Measurements from ENCODE around the gene TADA2A. TPM values are rescaled to one million over a fixed set of nuclear protein-coding genes. Genes with fewer than 3 reads are reported as not detected.

Gene TADA2A
- total RNA-seq (10 to 100 TPM; 23.4 to 25.6 TPM), polyA plus RNA-seq (10 to 100 TPM; 12.9 to 13.9 TPM)
- long read RNA-seq, donor 1, full-length matches to known transcripts, result 6 of 15 reads
- long read RNA-seq, donor 1, partial matches to known transcripts, result 1 of 15 reads
- long read RNA-seq, donor 1, other reads (novel, unspliced or antisense), result 8 of 15 reads
- long read RNA-seq, donor 2, partial matches to known transcripts, result 0 of 2 reads
- long read RNA-seq, donor 2, other reads (novel, unspliced or antisense), result 2 of 2 reads

- ATAC-seq (ENCODE audit: low FRiP score), result peak; percentile 96
- intact Hi-C loops (cut with DNase I), result loop anchor here (2.0 to 5.0 kb wide), 4 partner anchors 48 to 202 kb away; partner anchors contain the start of genes DUSP14 (in 1 of the 2) and SYNRG (in 1 of the 2)
- Histone ChIP-seq H3K4me1 (ENCODE audit: control insufficient read depth in 1 of 2, insufficient read depth in 2 of 2, low read length in 2 of 2) (no peaks in the 10 kb centered on the region), H3K4me3 (ENCODE audit: low read length in 2 of 2) (peak within 1 kb of the TSS; percentile 85 to 96), H3K27ac (ENCODE audit: low read depth in 1 of 2, low read length in 2 of 2) (peak within 1 kb of the TSS; percentile 15 to 54), H3K27me3 (ENCODE audit: control insufficient read depth in 1 of 2, insufficient read depth in 2 of 2, low read length in 1 of 2) (no peaks in the 10 kb centered on the region), H3K9me3 (ENCODE audit: control insufficient read depth, low read length) (no peaks in the 10 kb centered on the region), H3K36me3 (ENCODE audit: control insufficient read depth in 1 of 2, insufficient read depth in 2 of 2, low read length in 1 of 2) (no peaks in the 10 kb centered on the region)
- DNase-seq, result peak; percentile 88 to 93
- WGBS, 2 donors, result 0% methylated on average over 53 to 98 of the region's 98 CpGs
Observed at GRCh38 chr17:37406635-37407461, at the start of gene TADA2A, which contains the start of gene ACACA. TSS of gene TADA2A (plus strand) at chr17:37406886. CDS start at chr17:37411366, 4,480 bp downstream. TSS of gene ACACA (minus strand) at chr17:37406836. CDS start at chr17:37406299, 537 bp downstream.

GRCh38 chr17:37358098-37358829 lies 48.4 kb upstream of the TADA2A start:
- intact Hi-C loops (cut with DNase I), result loop anchor here in 1 of 2 donors (2.0 kb wide), 1 partner anchor 49 kb away; the partner anchor contains the start of genes ACACA and TADA2A
- peak; percentile 13 for ATAC-seq (ENCODE audit: low FRiP score)
- 1 to 2% methylated on average over 17 to 21 of the region's 21 CpGs for WGBS, 2 donors

GRCh38 chr17:37358830-37359681 lies 47.6 kb upstream of the TADA2A start:
- no peaks in the 10 kb centered on the region for H3K36me3 ChIP-seq (ENCODE audit: control insufficient read depth in 1 of 2, insufficient read depth in 2 of 2, low read length in 1 of 2)
- H3K9me3 ChIP-seq (ENCODE audit: control insufficient read depth, low read length), result no peaks in the 10 kb centered on the region
- peak; percentile 96 to 98 for DNase-seq
- H3K27me3 ChIP-seq (ENCODE audit: control insufficient read depth in 1 of 2, insufficient read depth in 2 of 2, low read length in 1 of 2), result no peaks in the 10 kb centered on the region
- peaks cover 0 to 3% of the 10 kb centered on the region in 2 donors for H3K4me1 ChIP-seq (ENCODE audit: control insufficient read depth in 1 of 2, insufficient read depth in 2 of 2, low read length in 2 of 2)
- ATAC-seq (ENCODE audit: low FRiP score), result peak; percentile 97
- peak overlapping the region; percentile 79 to 80 for H3K4me3 ChIP-seq (ENCODE audit: low read length in 2 of 2)
- peak overlapping the region; percentile 57 to 93 for H3K27ac ChIP-seq (ENCODE audit: low read depth in 1 of 2, low read length in 2 of 2)
- 0% methylated on average over 73 to 88 of the region's 88 CpGs for WGBS, 2 donors
- intact Hi-C loops (cut with DNase I), result loop anchor here in 1 of 2 donors (2.0 kb wide), 1 partner anchor 48 kb away; the partner anchor contains the start of genes ACACA and TADA2A

More at GRCh38 chr17:37358098-37358829, 48.4 kb upstream of the TADA2A start:
- H3K36me3 ChIP-seq (ENCODE audit: control insufficient read depth in 1 of 2, insufficient read depth in 2 of 2, low read length in 1 of 2), result no peaks in the 10 kb centered on the region
- H3K4me3 ChIP-seq (ENCODE audit: low read length in 2 of 2), result peak overlapping the region; percentile 6 to 79
- no peaks in the 10 kb centered on the region for H3K9me3 ChIP-seq (ENCODE audit: control insufficient read depth, low read length)
- no peaks in the 10 kb centered on the region for H3K27me3 ChIP-seq (ENCODE audit: control insufficient read depth in 1 of 2, insufficient read depth in 2 of 2, low read length in 1 of 2)
- peak; percentile 66 to 77 for DNase-seq
- H3K27ac ChIP-seq (ENCODE audit: low read depth in 1 of 2, low read length in 2 of 2), result peak overlapping the region in 1 of 2 donors; percentile 4
- H3K4me1 ChIP-seq (ENCODE audit: control insufficient read depth in 1 of 2, insufficient read depth in 2 of 2, low read length in 2 of 2), result peaks cover 0 to 3% of the 10 kb centered on the region in 2 donors

GRCh38 chr17:37359682-37360188 lies 47.0 kb upstream of the TADA2A start:
- intact Hi-C loops (cut with DNase I), result loop anchor here in 1 of 2 donors (2.0 kb wide), 1 partner anchor 47 kb away; the partner anchor contains the start of genes ACACA and TADA2A
- Histone ChIP-seq H3K4me3 (ENCODE audit: low read length in 2 of 2) (peak overlapping the region; percentile 79 to 80), H3K9me3 (ENCODE audit: control insufficient read depth, low read length) (no peaks in the 10 kb centered on the region), H3K27me3 (ENCODE audit: control insufficient read depth in 1 of 2, insufficient read depth in 2 of 2, low read length in 1 of 2) (no peaks in the 10 kb centered on the region), H3K27ac (ENCODE audit: low read depth in 1 of 2, low read length in 2 of 2) (peak overlapping the region; percentile 57 to 93), H3K4me1 (ENCODE audit: control insufficient read depth in 1 of 2, insufficient read depth in 2 of 2, low read length in 2 of 2) (peaks cover 0 to 3% of the 10 kb centered on the region in 2 donors), H3K36me3 (ENCODE audit: control insufficient read depth in 1 of 2, insufficient read depth in 2 of 2, low read length in 1 of 2) (no peaks in the 10 kb centered on the region)
- WGBS, 2 donors, result 2% methylated on average over 18 of the region's 18 CpGs
- DNase-seq (no peak), ATAC-seq (ENCODE audit: low FRiP score) (peak; percentile 12)

- H3K27me3 ChIP-seq (ENCODE audit: control insufficient read depth in 1 of 2, insufficient read depth in 2 of 2, low read length in 1 of 2), result no peaks in the 10 kb centered on the region
- H3K9me3 ChIP-seq (ENCODE audit: control insufficient read depth, low read length), result no peaks in the 10 kb centered on the region
- WGBS, 2 donors, result 85 to 86% methylated on average over 3 of the region's 3 CpGs
- no peak overlapping the region for H3K4me3 ChIP-seq (ENCODE audit: low read length in 2 of 2)
- ATAC-seq (ENCODE audit: low FRiP score) (no peak), DNase-seq (no peak)
- H3K36me3 ChIP-seq (ENCODE audit: control insufficient read depth in 1 of 2, insufficient read depth in 2 of 2, low read length in 1 of 2), result no peaks in the 10 kb centered on the region
- intact Hi-C loops (cut with DNase I), result no loop called here
- peaks cover 0 to 3% of the 10 kb centered on the region in 2 donors for H3K4me1 ChIP-seq (ENCODE audit: control insufficient read depth in 1 of 2, insufficient read depth in 2 of 2, low read length in 2 of 2)
- no peak overlapping the region for H3K27ac ChIP-seq (ENCODE audit: low read depth in 1 of 2, low read length in 2 of 2)
Observed at GRCh38 chr17:37360632-37361031, 46.1 kb upstream of the TADA2A start.

- H3K27me3 ChIP-seq (ENCODE audit: control insufficient read depth in 1 of 2, insufficient read depth in 2 of 2, low read length in 1 of 2), result no peaks in the 10 kb centered on the region
Observed at GRCh38 chr17:37361543-37361942, 45.1 kb upstream of the TADA2A start.

GRCh38 chr17:37365589-37365988 lies 41.1 kb upstream of the TADA2A start:
- Histone ChIP-seq H3K9me3 (ENCODE audit: control insufficient read depth, low read length) (no peaks in the 10 kb centered on the region), H3K4me1 (ENCODE audit: control insufficient read depth in 1 of 2, insufficient read depth in 2 of 2, low read length in 2 of 2) (no peaks in the 10 kb centered on the region), H3K27ac (ENCODE audit: low read depth in 1 of 2, low read length in 2 of 2) (no peak overlapping the region), H3K27me3 (ENCODE audit: control insufficient read depth in 1 of 2, insufficient read depth in 2 of 2, low read length in 1 of 2) (no peaks in the 10 kb centered on the region), H3K36me3 (ENCODE audit: control insufficient read depth in 1 of 2, insufficient read depth in 2 of 2, low read length in 1 of 2) (no peaks in the 10 kb centered on the region), H3K4me3 (ENCODE audit: low read length in 2 of 2) (no peak overlapping the region)
- no peak for ATAC-seq (ENCODE audit: low FRiP score)
- intact Hi-C loops (cut with DNase I), result no loop called here
- no peak for DNase-seq
- WGBS, 2 donors, result 83 to 86% methylated on average over 1 of the region's 1 CpG

More at GRCh38 chr17:37361543-37361942, 45.1 kb upstream of the TADA2A start:
- Histone ChIP-seq H3K27ac (ENCODE audit: low read depth in 1 of 2, low read length in 2 of 2) (no peak overlapping the region), H3K36me3 (ENCODE audit: control insufficient read depth in 1 of 2, insufficient read depth in 2 of 2, low read length in 1 of 2) (no peaks in the 10 kb centered on the region), H3K9me3 (ENCODE audit: control insufficient read depth, low read length) (no peaks in the 10 kb centered on the region), H3K4me3 (ENCODE audit: low read length in 2 of 2) (no peak overlapping the region), H3K4me1 (ENCODE audit: control insufficient read depth in 1 of 2, insufficient read depth in 2 of 2, low read length in 2 of 2) (peaks cover 0 to 3% of the 10 kb centered on the region in 2 donors)
- intact Hi-C loops (cut with DNase I), result no loop called here
- 93 to 95% methylated on average over 4 of the region's 4 CpGs for WGBS, 2 donors
- DNase-seq, result no peak
- ATAC-seq (ENCODE audit: low FRiP score), result no peak
